Hippocampal formation (tissue), 2 donors: ENCODE results near the gene ADAMTS7.
"Not testable (repeated sequence)": the region's sequence is repeated elsewhere in the genome, so short reads cannot be mapped to it uniquely, and the experiment has no call there.

Source experiments
- DNase-seq, 2 donors: peaks; one replicate each; lab custom pipeline; 2025; lab: John Stamatoyannopoulos, UW

Gene ADAMTS7

GRCh38 chr15:78782402-78782801 is 28.9 kb downstream of the ADAMTS7 start:
- not testable (repeated sequence) for DNase-seq

GRCh38 chr15:78781381-78781780 is 29.9 kb downstream of the ADAMTS7 start:
- not testable (repeated sequence) for DNase-seq

DNA sequence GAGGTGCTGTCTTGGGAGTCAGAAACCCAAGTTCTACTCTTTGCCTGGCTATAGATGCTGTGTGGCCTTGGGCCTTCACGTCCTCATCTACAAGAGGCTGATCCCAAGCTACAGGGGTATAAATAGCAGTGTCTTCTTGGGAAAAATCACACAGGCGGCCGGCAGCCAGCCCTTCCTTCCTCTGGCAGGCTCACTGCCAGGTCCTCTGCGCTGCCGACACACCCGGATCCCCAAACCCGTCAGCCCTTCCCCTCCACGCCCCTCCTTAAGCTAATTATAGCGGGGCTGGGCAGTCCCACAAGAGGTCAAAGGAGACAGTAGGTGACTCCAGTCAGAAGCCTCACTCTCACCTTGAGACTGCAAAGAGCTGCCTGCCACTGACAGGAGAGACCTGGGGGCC is 31.3 kb downstream of the ADAMTS7 start:
- DNase-seq: not testable (repeated sequence)

DNA sequence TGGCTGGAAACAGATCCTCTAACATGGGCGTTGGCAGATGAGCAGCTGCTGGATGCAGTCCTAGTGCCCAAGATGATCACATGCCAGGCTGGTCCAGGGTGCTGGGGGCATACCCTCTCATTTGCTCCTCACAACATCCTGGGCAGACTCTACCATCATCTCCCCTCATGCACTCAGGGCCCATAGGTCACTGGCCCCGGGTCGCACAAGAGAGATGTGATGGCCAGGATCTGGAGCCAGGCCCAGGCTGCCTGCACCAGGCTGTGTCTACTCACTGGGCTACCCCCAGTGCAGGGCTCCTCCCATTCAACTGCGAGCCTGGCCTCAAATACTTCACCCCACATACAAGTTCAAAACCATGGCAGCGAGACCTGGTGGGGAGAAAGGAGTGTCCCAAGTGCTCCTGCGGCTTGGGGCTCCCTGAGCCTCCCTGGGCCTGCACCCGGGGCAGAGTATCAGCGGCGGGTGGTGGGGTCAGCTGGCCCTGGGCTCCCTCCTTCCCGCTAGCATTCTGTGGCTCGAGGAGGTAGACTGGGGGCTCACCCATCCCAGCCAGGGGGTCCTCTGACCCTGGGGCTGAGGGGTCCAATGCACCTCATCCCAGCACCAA is 32.0 kb downstream of the ADAMTS7 start:
- not testable (repeated sequence) for DNase-seq

GRCh38 chr15:78778422-78778821 is 32.8 kb downstream of the ADAMTS7 start:
- DNase-seq: no peak

GRCh38 chr15:78777953-78778345 is 33.3 kb downstream of the ADAMTS7 start:
- DNase-seq: peak; percentile 26 to 33

DNA sequence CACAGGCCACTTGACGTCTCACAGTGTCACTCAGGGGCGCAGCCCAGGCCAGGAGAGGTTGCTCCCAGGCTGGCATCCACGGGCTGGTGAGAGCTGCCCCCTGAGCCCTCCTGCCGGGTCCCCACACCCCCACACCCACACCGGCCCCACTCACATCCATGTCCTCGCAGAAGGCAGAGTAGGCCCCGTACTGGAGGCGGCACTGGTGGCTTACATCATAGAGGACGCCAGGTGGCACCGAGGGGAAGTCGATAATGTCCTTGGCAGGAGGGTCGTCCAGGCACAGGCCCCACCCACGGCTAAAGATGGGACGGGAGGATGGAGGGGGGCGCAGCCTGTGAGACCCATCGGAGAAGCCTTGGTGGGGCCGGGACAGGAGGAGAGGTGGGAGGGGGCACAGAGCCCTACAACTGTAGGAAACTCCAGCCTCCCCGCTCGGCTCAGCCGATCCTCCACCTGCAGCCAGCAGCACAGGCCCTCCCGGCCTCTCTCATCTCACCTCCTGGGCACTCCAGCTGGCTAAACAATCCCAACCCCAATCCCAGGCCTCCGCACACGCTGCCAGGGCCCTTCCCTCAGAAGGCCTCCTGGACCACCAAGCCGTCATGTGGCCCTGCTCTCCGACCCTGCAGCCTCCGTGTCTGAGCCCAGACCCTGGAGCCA is 33.8 kb downstream of the ADAMTS7 start:
- not testable (repeated sequence) for DNase-seq

DNA sequence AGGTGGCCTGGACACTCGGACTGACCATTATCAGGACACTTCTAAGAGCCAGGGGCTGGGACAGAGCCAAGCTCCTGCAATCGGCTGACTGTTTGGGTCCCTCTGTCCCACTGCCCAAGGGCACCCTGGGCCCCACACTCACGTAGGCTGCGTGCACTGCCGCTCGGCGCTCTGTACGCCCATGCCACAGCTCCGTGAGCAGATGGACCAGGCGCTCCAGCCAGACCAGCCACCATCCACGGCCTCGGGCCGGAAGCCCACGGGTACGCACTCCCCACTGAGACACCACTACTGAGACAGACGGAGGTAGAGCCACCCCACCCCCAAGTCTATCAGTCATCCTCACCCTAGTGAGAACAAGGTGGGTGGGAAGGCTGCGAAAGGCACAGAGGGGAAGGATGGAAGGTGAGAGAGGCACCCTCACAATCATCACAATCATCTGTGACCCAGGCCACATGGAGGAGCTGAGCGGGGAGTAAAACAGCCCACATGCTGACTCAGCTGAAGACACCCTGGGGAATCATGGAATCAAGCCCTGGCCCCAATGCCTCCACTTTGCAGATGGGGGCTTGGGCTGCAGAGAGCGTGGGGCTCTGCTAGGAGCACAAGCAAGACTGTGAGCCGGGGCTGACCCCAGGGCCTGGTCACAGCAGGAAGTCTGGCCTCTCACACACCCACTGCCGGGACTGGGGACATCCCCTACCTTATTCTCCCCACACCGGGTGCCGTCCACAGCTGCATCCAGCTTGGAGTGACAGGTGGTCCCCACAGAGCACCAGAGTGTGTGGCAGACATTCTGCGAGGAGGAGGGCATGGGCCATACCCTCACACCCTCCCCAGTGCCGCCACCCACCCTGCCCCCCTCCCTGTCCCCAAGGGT is 35.0 kb downstream of the ADAMTS7 start:
- not testable (repeated sequence) for DNase-seq

DNA sequence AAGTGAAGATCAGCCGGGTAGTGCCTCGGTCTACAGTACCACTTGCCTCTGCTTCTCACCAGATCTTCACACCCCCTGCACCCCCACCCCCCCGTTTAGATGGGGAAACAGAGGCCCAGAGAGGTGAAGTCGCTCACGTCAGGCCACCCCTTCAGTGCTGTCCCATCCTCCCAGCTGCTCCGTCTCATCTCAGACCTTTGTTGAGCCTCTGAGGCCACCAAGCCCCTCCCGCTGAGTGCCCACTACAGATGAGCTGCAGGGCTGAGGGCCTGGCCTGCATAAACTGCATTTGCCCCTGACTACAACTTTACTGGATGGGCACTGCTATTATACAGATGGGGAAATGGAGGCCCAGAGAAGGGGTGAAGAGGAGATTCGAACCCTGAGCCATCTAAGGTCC is 35.8 kb downstream of the ADAMTS7 start:
- no peak for DNase-seq

GRCh38 chr15:78774451-78774990 is 36.7 kb downstream of the ADAMTS7 start:
- DNase-seq: not testable (repeated sequence)

GRCh38 chr15:78773765-78774450 is 37.4 kb downstream of the ADAMTS7 start:
- not testable (repeated sequence) for DNase-seq

DNA sequence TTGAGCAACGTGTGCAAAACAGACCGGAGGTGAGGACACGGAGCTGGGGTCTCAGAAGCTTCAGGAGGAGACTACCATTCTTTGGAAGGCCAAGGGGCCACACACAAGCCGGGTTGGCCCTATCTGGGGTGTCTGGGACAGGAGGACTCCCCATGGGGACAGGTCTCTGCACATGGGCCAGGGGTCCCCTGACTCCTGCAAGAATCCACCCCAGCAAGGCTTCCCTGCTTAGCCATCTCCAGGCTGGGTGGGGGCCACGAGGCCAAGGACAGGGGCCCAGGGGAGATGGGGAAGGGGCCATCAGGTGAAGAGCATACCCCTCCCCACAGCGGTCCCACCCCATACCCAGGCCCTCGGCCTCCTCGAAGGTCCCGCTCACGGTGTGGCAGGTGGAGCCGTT is 38.5 kb downstream of the ADAMTS7 start:
- DNase-seq: no peak

DNA sequence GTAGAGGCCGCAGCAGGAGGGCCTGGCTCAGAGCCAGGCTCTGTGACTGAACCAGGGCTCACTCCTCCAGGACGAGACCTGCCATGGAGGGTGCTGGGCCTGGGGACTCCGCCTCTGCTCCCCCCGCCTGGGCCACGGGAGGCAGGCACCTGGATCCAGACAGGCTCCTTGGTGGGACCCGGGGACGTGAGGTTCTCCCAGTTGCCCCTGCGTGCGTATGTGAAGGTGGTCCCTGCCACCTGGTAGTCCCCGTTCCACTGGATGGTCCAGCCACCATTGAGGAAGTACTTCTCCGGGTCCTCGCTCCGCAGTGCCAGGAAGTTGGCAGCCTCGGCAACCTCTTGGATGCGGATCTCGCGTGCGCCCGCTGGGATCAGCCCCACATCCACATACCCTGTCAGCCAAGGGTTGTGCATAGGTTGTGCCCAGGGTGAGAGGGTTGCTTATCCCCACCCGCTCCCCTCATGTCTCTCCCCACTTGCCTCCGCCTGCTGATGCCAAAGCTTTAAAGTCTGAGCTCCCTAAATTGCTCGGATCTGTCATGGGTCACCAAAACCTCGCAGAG is 39.7 kb downstream of the ADAMTS7 start:
- not testable (repeated sequence) for DNase-seq

- DNase-seq: not testable (repeated sequence)
Measured at GRCh38 chr15:78771020-78771419, 40.2 kb downstream of the ADAMTS7 start.

DNA sequence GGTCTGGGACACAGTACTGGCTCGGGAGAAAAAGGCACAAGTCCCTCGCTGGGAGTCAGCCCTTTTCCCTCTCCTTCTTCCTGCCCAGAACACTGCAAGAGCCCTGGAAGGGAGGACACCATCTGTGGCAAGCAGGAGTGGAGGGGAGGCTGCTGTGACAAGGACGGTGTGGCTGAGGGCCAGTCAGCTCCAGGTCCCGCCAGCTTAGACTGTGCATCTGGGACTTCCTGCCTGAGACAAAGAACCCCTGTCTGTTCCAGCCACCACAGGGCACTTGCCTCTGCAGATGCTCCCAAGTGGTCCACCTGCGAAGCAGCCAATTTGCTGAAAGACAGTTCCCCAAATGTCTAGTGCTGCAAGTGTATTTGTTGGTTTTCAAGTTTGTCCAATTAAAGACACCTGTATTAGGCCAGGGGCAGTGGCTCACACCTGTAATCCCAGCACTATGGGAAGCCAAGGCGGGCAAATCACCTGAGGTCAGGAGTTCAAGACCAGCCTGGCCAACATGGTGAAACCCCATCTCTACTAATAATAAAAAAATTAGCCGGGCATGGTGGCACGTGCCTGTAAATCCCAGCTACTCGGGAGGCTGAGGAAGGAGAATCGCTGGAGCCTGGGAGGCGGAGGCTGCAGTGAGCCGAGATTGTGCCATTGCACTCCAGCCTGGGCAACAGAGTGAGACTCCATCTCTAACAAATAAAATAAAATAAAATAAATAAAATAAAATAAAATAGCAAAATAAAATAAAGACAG is 41.6 kb downstream of the ADAMTS7 start:
- DNase-seq: not testable (repeated sequence)

DNA sequence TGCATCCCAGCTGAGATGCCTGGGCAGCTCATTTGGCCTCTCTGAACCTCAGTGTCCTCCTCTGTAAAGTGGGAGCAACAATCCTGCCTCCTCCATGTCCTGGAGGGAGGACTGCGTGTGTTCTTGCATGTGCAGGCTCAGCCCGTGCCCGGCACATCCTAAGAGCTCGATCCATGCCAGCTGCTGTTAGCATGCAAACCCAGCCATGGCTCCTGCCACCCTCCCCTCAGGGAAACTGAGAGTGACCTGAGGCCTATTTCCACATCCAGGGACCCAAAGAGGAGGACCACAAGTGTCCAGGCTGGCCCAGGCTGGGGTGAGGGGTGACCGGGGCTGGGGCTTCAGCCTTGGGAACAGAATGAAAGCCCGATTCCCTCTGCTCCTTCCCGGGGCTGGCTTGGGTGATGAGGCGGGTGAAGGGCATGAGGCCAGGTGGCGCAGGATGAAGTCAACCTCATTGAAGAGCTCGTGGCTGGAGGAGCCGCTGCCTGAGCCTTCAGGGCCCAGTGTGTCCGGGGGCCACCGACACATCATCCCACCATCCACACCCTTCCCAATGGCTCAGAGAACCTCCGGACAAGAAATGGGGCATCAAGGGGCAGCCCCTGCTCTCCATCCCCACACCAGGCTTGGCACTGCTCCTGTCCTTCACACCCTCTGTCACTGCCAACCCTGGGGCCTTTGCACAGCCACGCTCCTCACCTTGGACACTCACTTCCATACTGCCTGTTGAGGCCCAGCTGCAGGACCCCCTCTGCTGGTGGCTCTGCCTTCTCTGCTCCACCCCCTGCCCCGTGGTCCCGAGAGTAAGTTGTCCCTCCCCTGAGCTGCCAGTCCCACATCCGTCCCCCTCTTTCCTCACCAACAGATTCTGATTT is 42.5 kb downstream of the ADAMTS7 start:
- DNase-seq: no peak

DNA sequence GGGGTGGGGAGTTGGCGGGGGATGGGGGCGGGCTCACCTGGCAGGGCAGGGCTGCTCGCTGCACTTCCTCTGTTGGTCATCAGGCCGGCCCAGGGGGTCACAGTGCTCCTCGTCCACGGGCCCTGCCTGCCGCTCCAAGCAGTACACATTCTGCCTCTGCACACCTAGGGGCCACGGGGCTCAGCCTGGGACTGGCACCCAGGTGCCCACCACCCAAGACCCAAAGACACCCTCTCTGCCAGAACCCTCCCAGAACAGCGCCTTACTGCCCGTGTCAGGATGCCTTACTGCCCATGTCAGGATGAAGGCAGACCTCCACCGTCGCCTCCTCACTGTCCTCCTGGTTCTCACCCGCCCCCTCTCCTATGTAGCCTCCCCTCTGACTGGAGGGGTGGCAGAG is 43.2 kb downstream of the ADAMTS7 start:
- DNase-seq: no peak

GRCh38 chr15:78767331-78767951 is 43.8 kb downstream of the ADAMTS7 start:
- DNase-seq: no peak

DNA sequence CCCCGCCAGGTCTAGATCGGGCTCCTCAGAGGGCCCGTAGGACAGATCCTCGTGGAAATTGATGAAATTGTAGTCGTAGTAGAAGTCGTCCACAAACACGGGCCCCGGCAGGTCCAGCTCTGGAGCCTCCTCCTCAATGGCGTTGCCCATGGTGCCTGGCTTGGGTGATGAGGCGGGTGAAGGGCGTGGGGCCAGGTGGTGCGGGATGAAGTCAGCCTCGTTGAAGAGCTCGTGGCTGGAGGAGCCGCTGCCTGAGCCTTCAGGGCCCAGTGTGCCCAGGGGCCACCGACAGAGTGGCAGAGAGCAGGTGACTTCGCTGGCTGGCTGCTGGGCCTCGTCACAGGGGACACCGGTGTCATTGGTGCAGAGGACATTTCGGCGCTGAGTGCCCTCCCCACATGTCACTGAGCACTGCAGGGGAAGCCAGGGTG is 44.6 kb downstream of the ADAMTS7 start:
- DNase-seq: not testable (repeated sequence)
